ENCODE data around the gene TTC39B. TPM values are rescaled to one million over a fixed set of nuclear protein-coding genes. Genes with fewer than 3 reads are reported as not detected.

Gene TTC39B
- total RNA-seq, 4 donors from 2014 or later, result 23.3 to 62.8 (median 38.1) TPM

DNA sequence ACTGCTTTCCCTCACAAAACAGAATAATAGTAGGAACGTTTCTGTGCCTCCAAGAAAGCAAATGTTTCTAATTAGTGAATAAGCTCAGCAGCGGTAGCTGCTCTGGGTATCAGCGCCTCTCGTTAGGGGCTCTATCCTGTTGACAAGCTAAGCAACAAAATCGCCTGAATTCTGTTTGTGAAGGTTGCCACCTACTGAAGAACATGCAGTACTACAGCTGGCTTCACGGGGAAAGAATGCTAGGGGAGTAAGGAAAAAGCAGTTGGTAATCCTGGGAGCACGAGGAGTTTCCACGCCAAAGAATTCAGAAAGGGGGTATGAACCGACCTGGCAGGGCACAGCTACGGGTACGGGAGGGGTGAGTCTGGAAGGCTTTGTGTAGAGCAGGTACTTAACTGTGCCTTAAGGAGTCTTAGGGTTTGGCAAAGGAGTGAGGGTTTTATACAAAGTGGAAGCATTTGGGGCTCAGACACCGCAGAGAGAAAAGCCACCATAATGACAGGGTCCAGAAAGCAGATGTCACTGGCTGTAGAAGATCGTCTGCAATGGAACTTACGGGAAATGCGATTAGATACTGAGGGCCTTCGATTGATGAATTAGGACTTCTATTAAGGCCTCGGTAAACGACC is 171.7 kb downstream of the TTC39B start:
- intact Hi-C loops (cut with DNase I; ENCODE audit: low total_unique reads) (no loop called here), in situ Hi-C loops (cut with MboI; ENCODE audit: low pct_ligation_motif_present in 1 of 4, low pct_unique_long_range_greater_than_20kb in 1 of 4, low sequenced_read_pairs in 3 of 4) (loop anchor here in 2 of 4 donors (25.0 kb wide), 3 partner anchors 373 to 523 kb away; no protein-coding TSS in a partner anchor)
- Histone ChIP-seq H3K4me1 (peaks cover 0 to 11% (median 5%) of the 10 kb centered on the region in 4 donors), H3K36me3 (no peaks in the 10 kb centered on the region), H3K27me3 (no peaks in the 10 kb centered on the region), H3K9me3 (no peaks in the 10 kb centered on the region), H3K27ac (no peak overlapping the region), H3K4me3 (peak overlapping the region in 1 of 4 donors; percentile 23)
- TF ChIP-seq POLR2AphosphoS5 (IDR thresholded peaks at IDR 0.05) (no peak), EP300 (IDR thresholded peaks at IDR 0.05; ENCODE audit: low read depth) (no peak), POLR2A (IDR thresholded peaks at IDR 0.05) (no peak)
- TF ChIP-seq, protein P1, sequence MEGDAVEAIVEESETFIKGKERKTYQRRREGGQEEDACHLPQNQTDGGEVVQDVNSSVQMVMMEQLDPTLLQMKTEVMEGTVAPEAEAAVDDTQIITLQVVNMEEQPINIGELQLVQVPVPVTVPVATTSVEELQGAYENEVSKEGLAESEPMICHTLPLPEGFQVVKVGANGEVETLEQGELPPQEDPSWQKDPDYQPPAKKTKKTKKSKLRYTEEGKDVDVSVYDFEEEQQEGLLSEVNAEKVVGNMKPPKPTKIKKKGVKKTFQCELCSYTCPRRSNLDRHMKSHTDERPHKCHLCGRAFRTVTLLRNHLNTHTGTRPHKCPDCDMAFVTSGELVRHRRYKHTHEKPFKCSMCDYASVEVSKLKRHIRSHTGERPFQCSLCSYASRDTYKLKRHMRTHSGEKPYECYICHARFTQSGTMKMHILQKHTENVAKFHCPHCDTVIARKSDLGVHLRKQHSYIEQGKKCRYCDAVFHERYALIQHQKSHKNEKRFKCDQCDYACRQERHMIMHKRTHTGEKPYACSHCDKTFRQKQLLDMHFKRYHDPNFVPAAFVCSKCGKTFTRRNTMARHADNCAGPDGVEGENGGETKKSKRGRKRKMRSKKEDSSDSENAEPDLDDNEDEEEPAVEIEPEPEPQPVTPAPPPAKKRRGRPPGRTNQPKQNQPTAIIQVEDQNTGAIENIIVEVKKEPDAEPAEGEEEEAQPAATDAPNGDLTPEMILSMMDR (IDR thresholded peaks at IDR 0.05), result peak; percentile 77 to 91 (median 90)
- peak; percentile 49 for DNase-seq
- WGBS, 2 donors (ENCODE audit: low coverage in 1 of 2), result 28 to 29% methylated on average over 13 to 18 of the region's 18 CpGs

GRCh38 chr9:15133488-15133887 is 173.5 kb downstream of the TTC39B start:
- DNase-seq, result no peak
- TF ChIP-seq, protein P1 (IDR thresholded peaks at IDR 0.05), result no peak
- H3K4me1 ChIP-seq, result peaks cover 0 to 7% (median 5%) of the 10 kb centered on the region in 4 donors
- in situ Hi-C loops (cut with MboI; ENCODE audit: low pct_ligation_motif_present in 1 of 4, low pct_unique_long_range_greater_than_20kb in 1 of 4, low sequenced_read_pairs in 3 of 4), result loop anchor here in 2 of 4 donors (25.0 kb wide), 3 partner anchors 371 to 521 kb away; no protein-coding TSS in a partner anchor
- 90 to 95% methylated on average over 2 to 3 of the region's 3 CpGs for WGBS, 2 donors (ENCODE audit: low coverage in 1 of 2)
- intact Hi-C loops (cut with DNase I; ENCODE audit: low total_unique reads), result no loop called here
- H3K27ac ChIP-seq, result no peak overlapping the region
- H3K9me3 ChIP-seq, result no peaks in the 10 kb centered on the region
- no peaks in the 10 kb centered on the region for H3K36me3 ChIP-seq
- no peak overlapping the region for H3K4me3 ChIP-seq
- no peaks in the 10 kb centered on the region for H3K27me3 ChIP-seq

DNA sequence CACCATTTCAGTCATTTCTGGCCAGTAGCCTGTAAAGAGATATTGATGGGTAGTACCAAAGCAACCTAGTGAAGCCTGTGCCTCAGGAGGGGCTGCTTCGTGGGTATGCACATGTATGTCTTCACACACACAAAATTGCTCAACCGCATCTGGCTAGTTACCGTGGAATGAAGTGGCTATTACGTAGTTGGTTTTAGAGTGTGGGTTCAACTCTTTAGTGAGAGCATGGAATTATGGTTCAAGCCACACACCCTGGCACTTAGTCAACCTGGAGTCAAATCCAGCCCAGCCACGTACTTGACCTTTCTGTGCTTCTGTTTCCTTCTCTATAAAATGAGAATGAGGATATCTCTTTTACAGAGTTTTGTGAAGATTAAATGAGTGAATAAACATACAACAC is 174.9 kb downstream of the TTC39B start:
- intact Hi-C loops (cut with DNase I; ENCODE audit: low total_unique reads), result no loop called here
- 29 to 78% methylated on average over 1 to 5 of the region's 5 CpGs for WGBS, 2 donors (ENCODE audit: low coverage in 1 of 2)
- Histone ChIP-seq H3K9me3 (no peaks in the 10 kb centered on the region), H3K4me3 (no peak overlapping the region), H3K27ac (no peak overlapping the region), H3K36me3 (no peaks in the 10 kb centered on the region), H3K27me3 (no peaks in the 10 kb centered on the region), H3K4me1 (peaks cover 0 to 7% (median 5%) of the 10 kb centered on the region in 4 donors)
- in situ Hi-C loops (cut with MboI; ENCODE audit: low pct_ligation_motif_present in 1 of 4, low pct_unique_long_range_greater_than_20kb in 1 of 4, low sequenced_read_pairs in 3 of 4), result loop anchor here in 2 of 4 donors (25.0 kb wide), 3 partner anchors 370 to 520 kb away; no protein-coding TSS in a partner anchor
- no peak for DNase-seq
- TF ChIP-seq EP300 (IDR thresholded peaks at IDR 0.05; ENCODE audit: low read depth) (no peak), POLR2AphosphoS5 (IDR thresholded peaks at IDR 0.05) (no peak), POLR2A (IDR thresholded peaks at IDR 0.05) (no peak)
- TF ChIP-seq, protein P1 (IDR thresholded peaks at IDR 0.05), result no peak

- Histone ChIP-seq H3K36me3 (no peaks in the 10 kb centered on the region), H3K9me3 (no peaks in the 10 kb centered on the region), H3K27ac (no peak overlapping the region), H3K4me1 (peaks cover 0 to 7% (median 5%) of the 10 kb centered on the region in 4 donors), H3K27me3 (no peaks in the 10 kb centered on the region), H3K4me3 (no peak overlapping the region)
- TF ChIP-seq POLR2AphosphoS5 (IDR thresholded peaks at IDR 0.05) (no peak), POLR2A (IDR thresholded peaks at IDR 0.05) (no peak), EP300 (IDR thresholded peaks at IDR 0.05; ENCODE audit: low read depth) (no peak)
- TF ChIP-seq, protein P1 (IDR thresholded peaks at IDR 0.05), result no peak
- WGBS, 2 donors (ENCODE audit: low coverage in 1 of 2), result 88 to 89% methylated on average over 5 of the region's 5 CpGs
- intact Hi-C loops (cut with DNase I; ENCODE audit: low total_unique reads) (no loop called here), in situ Hi-C loops (cut with MboI; ENCODE audit: low pct_ligation_motif_present in 1 of 4, low pct_unique_long_range_greater_than_20kb in 1 of 4, low sequenced_read_pairs in 3 of 4) (loop anchor here in 2 of 4 donors (25.0 kb wide), 3 partner anchors 369 to 519 kb away; no protein-coding TSS in a partner anchor)
- no peak for DNase-seq
Observed at GRCh38 chr9:15131094-15131493, 175.9 kb downstream of the TTC39B start.

Measured in transverse colon (tissue), 4 donors.